Liver (tissue), 9 donors: ENCODE data around the gene ARRDC1. TPM values are rescaled to one million over a fixed set of nuclear protein-coding genes. Genes with fewer than 3 reads are reported as not detected.

ENCODE experiments used
- DNase-seq: peaks from one replicate; pipeline ENCODE4 v3.0.0-alpha.2; 2017; ENCODE audit warnings: low spot score
- H3K27ac ChIP-seq, 2 donors: one replicate each; pipeline ENCODE4 v1.7.0; 2013; ENCODE audit warnings: inconsistent platforms in 2 of 2, low read length in 2 of 2, control low read depth in 1 of 2, low read depth in 1 of 2, mild to moderate bottlenecking in 1 of 2
- H3K27me3 ChIP-seq, 4 donors: one replicate each; pipeline versions ENCODE4 v1.6.1 to v1.7.0; 2013; ENCODE audit warnings: low read length in 3 of 4, inconsistent platforms in 1 of 4, mild to moderate bottlenecking in 1 of 4, moderate library complexity in 1 of 4; ENCODE audit not compliant: control insufficient read depth in 4 of 4, insufficient read depth in 4 of 4
- H3K36me3 ChIP-seq, 4 donors: one replicate each; pipeline versions ENCODE4 v1.6.1 to v1.7.0; 2013; ENCODE audit warnings: low read length in 3 of 4, mild to moderate bottlenecking in 3 of 4, low read depth in 1 of 4, moderate library complexity in 1 of 4; ENCODE audit not compliant: control insufficient read depth in 4 of 4, insufficient read depth in 3 of 4
- H3K4me1 ChIP-seq, 4 donors: one replicate each; pipeline versions ENCODE4 v1.6.1 to v1.7.0; 2013; ENCODE audit warnings: low read length in 3 of 4, mild to moderate bottlenecking in 3 of 4, moderate library complexity in 1 of 4; ENCODE audit not compliant: control insufficient read depth in 4 of 4, insufficient read depth in 4 of 4
- H3K4me3 ChIP-seq, 3 donors: one replicate each; pipeline versions ENCODE4 v1.6.1 to v1.7.0; 2013; ENCODE audit warnings: low read length in 3 of 3, control low read depth in 1 of 3, low read depth in 1 of 3, mild to moderate bottlenecking in 1 of 3
- H3K9ac ChIP-seq, 2 donors: one replicate each; pipeline ENCODE4 v1.7.0; 2013; ENCODE audit warnings: low read length in 2 of 2, mild to moderate bottlenecking in 2 of 2, moderate library complexity in 2 of 2, control low read depth in 1 of 2, low read depth in 1 of 2
- H3K9me3 ChIP-seq, 4 donors: one replicate each; pipeline versions ENCODE4 v1.6.1 to v1.7.0; 2013; ENCODE audit warnings: low read length in 3 of 4; ENCODE audit not compliant: control insufficient read depth in 4 of 4
- EGR1 ChIP-seq, 2 donors: IDR thresholded peaks; 2 replicates each; pipeline ENCODE4 v1.6.1; 2016 to 2018; ENCODE audit warnings: antibody characterized with exemption in 2 of 2, low read depth in 2 of 2
- FOXA1 ChIP-seq: IDR thresholded peaks from 2 replicates; pipeline ENCODE4 v1.6.1; 2016; ENCODE audit warnings: antibody characterized with exemption
- FOXA2 ChIP-seq: IDR thresholded peaks from 2 replicates; pipeline ENCODE4 v1.6.1; 2016; ENCODE audit warnings: antibody characterized with exemption
- GABPA ChIP-seq, 2 donors: IDR thresholded peaks in 1 of 2; conservative IDR thresholded peaks in 1 of 2; 2 replicates each; pipeline ENCODE4 v1.6.1; 2016; ENCODE audit warnings: antibody characterized with exemption in 2 of 2, mild to moderate bottlenecking in 1 of 2, moderate library complexity in 1 of 2
- HNF4A ChIP-seq, 2 donors: conservative IDR thresholded peaks; 2 replicates each; pipeline ENCODE4 v1.6.1; 2016; ENCODE audit warnings: antibody characterized with exemption in 2 of 2, mild to moderate bottlenecking in 2 of 2
- JUND ChIP-seq, 2 donors: IDR thresholded peaks; 2 replicates each; pipeline ENCODE4 v1.6.1; 2016; ENCODE audit warnings: antibody characterized with exemption in 2 of 2
- NR2F2 ChIP-seq: IDR thresholded peaks from 2 replicates; pipeline ENCODE4 v1.6.1; 2016; ENCODE audit warnings: antibody characterized with exemption
- RAD21 ChIP-seq, 2 donors: IDR thresholded peaks; 2 replicates each; pipeline ENCODE4 v1.6.1; 2016; ENCODE audit warnings: antibody characterized with exemption in 2 of 2, mild to moderate bottlenecking in 2 of 2
- RXRA ChIP-seq, 2 donors: IDR thresholded peaks; 2 replicates each; pipeline ENCODE4 v1.6.1; 2017 to 2018; ENCODE audit warnings: antibody characterized with exemption in 2 of 2, mild to moderate bottlenecking in 1 of 2
- SP1 ChIP-seq: IDR thresholded peaks from 2 replicates; pipeline ENCODE4 v1.6.1; 2018; ENCODE audit warnings: antibody characterized with exemption, mild to moderate bottlenecking
- TAF1 ChIP-seq: conservative IDR thresholded peaks from 2 replicates; pipeline ENCODE4 v1.6.1; 2016; ENCODE audit warnings: antibody characterized with exemption, mild to moderate bottlenecking
- YY1 ChIP-seq: IDR thresholded peaks from 2 replicates; pipeline ENCODE4 v1.6.1; 2016; ENCODE audit warnings: antibody characterized with exemption, mild to moderate bottlenecking
- WGBS: extraction: QIAGEN DNeasy Blood & Tissue Kit; methylation state at CpG from one replicate; pipeline ENCODE4 v1.1.7; 2013; 5-methylcytosine and 5-hydroxymethylcytosine counted together
- polyA plus RNA-seq, 2 donors: library from polyadenylated mRNA; stranded (reverse) in 1 of 2; unstranded in 1 of 2; fragments of 200-250 nt in 1 of 2; fragments of >200 nt in 1 of 2; fragmentation: Nextera tagmentation in 1 of 2; extraction: Ambion mirVana in 1 of 2; gene quantifications; one replicate each; pipeline versions ENCODE4 v1.2.1 to v1.2.3, GENCODE V29; 2013 to 2015
- total RNA-seq, 2 donors: library from RNA; depleted of rRNA; stranded (reverse); fragments of >200 nt; gene quantifications; one replicate each; pipeline ENCODE4 v1.2.3, GENCODE V29; 2014
- TF ChIP-seq, protein P1 (sequence below): IDR thresholded peaks from 2 replicates; pipeline ENCODE4 v1.6.1; 2016; ENCODE audit warnings: antibody characterized with exemption
- TF ChIP-seq, protein P2 (sequence below): IDR thresholded peaks from 2 replicates; pipeline ENCODE4 v1.6.1; 2016; ENCODE audit warnings: antibody characterized with exemption, mild to moderate bottlenecking
- TF ChIP-seq, protein P3 (sequence below): fragments of 150-350 bp; IDR thresholded peaks from 2 replicates; pipeline ENCODE4 v1.5.1; 2017; ENCODE audit warnings: improper control_type of control experiment, low read depth, low read length; ENCODE audit not compliant: missing input control
- TF ChIP-seq, protein P4 (sequence below): IDR thresholded peaks from 2 replicates; pipeline ENCODE4 v1.6.1; 2016; ENCODE audit warnings: antibody characterized with exemption
- TF ChIP-seq, protein P5 (sequence below): IDR thresholded peaks from 2 replicates; pipeline ENCODE4 v1.6.1; 2016; ENCODE audit warnings: antibody characterized with exemption
- donor health status: healthy.
- donor health status: healthy.
- donor health status: healthy.
- donor health status: healthy.
- donor health status: healthy.

ARRDC1 gene
- total and polyA plus RNA-seq, 4 donors = 9.8 to 31.6 (median 23.4) TPM

DNA sequence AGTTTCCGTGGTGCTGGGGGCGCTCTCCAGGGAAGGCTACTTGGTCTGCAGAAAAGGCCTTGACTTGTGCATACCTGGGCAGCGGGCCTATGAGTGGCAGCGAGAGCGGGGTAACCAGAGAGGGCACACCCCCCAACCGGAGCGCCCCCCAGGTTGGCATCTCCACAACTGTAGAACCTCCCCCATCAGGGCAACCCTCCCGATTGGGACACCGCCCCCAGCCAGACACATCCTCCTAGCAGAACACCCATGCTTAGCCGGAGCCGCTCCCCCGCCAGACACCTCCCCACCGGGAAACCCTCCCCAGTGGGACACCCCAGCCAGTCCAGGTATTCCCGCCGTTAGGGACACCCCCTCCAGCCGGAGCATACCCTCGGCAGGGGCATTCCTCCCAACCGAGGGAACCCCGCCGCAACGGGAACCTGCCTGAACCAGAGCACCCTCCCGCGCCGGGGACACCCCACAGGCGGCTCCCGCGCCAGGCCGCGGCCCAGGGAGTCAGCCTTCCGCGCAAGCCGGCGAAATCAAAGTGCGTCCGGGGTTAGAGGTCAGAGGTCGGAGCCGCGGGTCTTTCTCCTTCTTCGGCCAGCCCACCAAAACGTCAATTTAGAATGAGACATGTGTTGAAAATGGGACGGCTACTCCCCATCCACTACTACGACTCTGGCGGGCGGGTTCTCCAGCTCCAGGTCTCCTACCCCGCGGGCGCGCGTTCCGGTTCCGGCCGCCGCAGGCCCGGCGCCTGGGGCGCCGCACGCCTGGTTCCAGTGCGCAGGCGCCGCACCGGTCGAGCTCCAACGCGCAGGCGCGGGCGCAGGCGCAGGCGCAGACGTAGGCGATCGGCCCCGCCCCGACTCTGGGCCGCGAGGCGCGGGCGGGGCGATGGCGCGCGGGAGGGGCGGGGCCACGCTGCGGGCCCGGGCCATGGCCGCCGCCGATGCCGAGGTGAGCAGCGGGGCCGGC, 12.9 kb downstream of the ARRDC1 start, which contains the start of gene EHMT1:
Gene EHMT1, plus strand, starts transcription at position 901 of the 963 bp plus-strand sequence. Its CDS starts 24 bp downstream, at position 925.
- peak; percentile 88 for TF ChIP-seq NR2F2
- TF ChIP-seq, protein P1, sequence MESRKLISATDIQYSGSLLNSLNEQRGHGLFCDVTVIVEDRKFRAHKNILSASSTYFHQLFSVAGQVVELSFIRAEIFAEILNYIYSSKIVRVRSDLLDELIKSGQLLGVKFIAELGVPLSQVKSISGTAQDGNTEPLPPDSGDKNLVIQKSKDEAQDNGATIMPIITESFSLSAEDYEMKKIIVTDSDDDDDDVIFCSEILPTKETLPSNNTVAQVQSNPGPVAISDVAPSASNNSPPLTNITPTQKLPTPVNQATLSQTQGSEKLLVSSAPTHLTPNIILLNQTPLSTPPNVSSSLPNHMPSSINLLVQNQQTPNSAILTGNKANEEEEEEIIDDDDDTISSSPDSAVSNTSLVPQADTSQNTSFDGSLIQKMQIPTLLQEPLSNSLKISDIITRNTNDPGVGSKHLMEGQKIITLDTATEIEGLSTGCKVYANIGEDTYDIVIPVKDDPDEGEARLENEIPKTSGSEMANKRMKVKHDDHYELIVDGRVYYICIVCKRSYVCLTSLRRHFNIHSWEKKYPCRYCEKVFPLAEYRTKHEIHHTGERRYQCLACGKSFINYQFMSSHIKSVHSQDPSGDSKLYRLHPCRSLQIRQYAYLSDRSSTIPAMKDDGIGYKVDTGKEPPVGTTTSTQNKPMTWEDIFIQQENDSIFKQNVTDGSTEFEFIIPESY = no peak
- TF ChIP-seq GABPA (IDR thresholded peaks at IDR 0.05 in 1 of 2, conservative IDR thresholded peaks at IDR 0.05 in 1 of 2) = peak in 1 of 2 donors; percentile 87
- TF ChIP-seq, protein P2, sequence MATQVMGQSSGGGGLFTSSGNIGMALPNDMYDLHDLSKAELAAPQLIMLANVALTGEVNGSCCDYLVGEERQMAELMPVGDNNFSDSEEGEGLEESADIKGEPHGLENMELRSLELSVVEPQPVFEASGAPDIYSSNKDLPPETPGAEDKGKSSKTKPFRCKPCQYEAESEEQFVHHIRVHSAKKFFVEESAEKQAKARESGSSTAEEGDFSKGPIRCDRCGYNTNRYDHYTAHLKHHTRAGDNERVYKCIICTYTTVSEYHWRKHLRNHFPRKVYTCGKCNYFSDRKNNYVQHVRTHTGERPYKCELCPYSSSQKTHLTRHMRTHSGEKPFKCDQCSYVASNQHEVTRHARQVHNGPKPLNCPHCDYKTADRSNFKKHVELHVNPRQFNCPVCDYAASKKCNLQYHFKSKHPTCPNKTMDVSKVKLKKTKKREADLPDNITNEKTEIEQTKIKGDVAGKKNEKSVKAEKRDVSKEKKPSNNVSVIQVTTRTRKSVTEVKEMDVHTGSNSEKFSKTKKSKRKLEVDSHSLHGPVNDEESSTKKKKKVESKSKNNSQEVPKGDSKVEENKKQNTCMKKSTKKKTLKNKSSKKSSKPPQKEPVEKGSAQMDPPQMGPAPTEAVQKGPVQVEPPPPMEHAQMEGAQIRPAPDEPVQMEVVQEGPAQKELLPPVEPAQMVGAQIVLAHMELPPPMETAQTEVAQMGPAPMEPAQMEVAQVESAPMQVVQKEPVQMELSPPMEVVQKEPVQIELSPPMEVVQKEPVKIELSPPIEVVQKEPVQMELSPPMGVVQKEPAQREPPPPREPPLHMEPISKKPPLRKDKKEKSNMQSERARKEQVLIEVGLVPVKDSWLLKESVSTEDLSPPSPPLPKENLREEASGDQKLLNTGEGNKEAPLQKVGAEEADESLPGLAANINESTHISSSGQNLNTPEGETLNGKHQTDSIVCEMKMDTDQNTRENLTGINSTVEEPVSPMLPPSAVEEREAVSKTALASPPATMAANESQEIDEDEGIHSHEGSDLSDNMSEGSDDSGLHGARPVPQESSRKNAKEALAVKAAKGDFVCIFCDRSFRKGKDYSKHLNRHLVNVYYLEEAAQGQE = no peak
- no peak for TF ChIP-seq FOXA2
- TF ChIP-seq, protein P3, sequence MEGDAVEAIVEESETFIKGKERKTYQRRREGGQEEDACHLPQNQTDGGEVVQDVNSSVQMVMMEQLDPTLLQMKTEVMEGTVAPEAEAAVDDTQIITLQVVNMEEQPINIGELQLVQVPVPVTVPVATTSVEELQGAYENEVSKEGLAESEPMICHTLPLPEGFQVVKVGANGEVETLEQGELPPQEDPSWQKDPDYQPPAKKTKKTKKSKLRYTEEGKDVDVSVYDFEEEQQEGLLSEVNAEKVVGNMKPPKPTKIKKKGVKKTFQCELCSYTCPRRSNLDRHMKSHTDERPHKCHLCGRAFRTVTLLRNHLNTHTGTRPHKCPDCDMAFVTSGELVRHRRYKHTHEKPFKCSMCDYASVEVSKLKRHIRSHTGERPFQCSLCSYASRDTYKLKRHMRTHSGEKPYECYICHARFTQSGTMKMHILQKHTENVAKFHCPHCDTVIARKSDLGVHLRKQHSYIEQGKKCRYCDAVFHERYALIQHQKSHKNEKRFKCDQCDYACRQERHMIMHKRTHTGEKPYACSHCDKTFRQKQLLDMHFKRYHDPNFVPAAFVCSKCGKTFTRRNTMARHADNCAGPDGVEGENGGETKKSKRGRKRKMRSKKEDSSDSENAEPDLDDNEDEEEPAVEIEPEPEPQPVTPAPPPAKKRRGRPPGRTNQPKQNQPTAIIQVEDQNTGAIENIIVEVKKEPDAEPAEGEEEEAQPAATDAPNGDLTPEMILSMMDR = no peak
- TF ChIP-seq TAF1 = no peak
- peak; percentile 15 for TF ChIP-seq SP1
- no peak for TF ChIP-seq FOXA1
- peak in 1 of 2 donors; percentile 34 for TF ChIP-seq RXRA (IDR thresholded peaks at IDR 0.05)
- peak in 1 of 2 donors; percentile 13 for TF ChIP-seq RAD21 (IDR thresholded peaks at IDR 0.05)
- peak; percentile 13 for TF ChIP-seq YY1
- no peak for TF ChIP-seq EGR1 (IDR thresholded peaks at IDR 0.05; ENCODE audit: low read depth in 2 of 2)
- TF ChIP-seq, protein P4, sequence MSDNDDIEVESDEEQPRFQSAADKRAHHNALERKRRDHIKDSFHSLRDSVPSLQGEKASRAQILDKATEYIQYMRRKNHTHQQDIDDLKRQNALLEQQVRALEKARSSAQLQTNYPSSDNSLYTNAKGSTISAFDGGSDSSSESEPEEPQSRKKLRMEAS = no peak
- peak in 1 of 2 donors; percentile 8 for TF ChIP-seq HNF4A (conservative IDR thresholded peaks at IDR 0.05)
- TF ChIP-seq JUND (IDR thresholded peaks at IDR 0.05) = no peak
- TF ChIP-seq, protein P5, sequence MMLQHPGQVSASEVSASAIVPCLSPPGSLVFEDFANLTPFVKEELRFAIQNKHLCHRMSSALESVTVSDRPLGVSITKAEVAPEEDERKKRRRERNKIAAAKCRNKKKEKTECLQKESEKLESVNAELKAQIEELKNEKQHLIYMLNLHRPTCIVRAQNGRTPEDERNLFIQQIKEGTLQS = no peak
- Histone ChIP-seq H3K27ac (peak within 1 kb of the TSS; percentile 82 to 89), H3K27me3 (no peaks in the 10 kb centered on the region), H3K4me3 (peak within 1 kb of the TSS; percentile 94 to 95 (median 95)), H3K9me3 (no peaks in the 10 kb centered on the region), H3K9ac (peak within 1 kb of the TSS; percentile 85 to 95), H3K4me1 (peaks cover 10 to 46% (median 37%) of the 10 kb centered on the region in 4 donors), H3K36me3 (peaks cover 0 to 14% (median 11%) of the 10 kb centered on the region in 4 donors)
- WGBS = 1% methylated on average over 94 of the region's 94 CpGs
- peak; percentile 92 for DNase-seq
